K562 (cell line): ENCODE results near the gene SULT2B1. TPM values are rescaled to one million over a fixed set of nuclear protein-coding genes. Genes with fewer than 3 reads are reported as not detected.

Experiments
- ASH1L ChIP-seq: fragments of 450-650 bp; IDR thresholded peaks from 2 replicates; pipeline ENCODE4 v1.6.1; 2018; ENCODE audit warnings: borderline replicate concordance, mild to moderate bottlenecking, low read depth; ENCODE audit not compliant: partially characterized antibody
- CREB3 ChIP-seq: fragments of 450-650 bp; conservative IDR thresholded peaks from 2 replicates; pipeline ENCODE4 v1.6.1; 2016; ENCODE audit warnings: missing genetic modification characterization, low read depth, mild to moderate bottlenecking, missing compliant biosample characterization, moderate library complexity
- E2F8 ChIP-seq: fragments of 450-650 bp; IDR thresholded peaks from 2 replicates; pipeline ENCODE4 v1.7.1; 2018; ENCODE audit warnings: mild to moderate bottlenecking, low read depth; ENCODE audit not compliant: partially characterized antibody
- ETS1 ChIP-seq: conservative IDR thresholded peaks from 2 replicates; pipeline ENCODE4 v1.6.1; 2011; ENCODE audit warnings: low read depth, mild to moderate bottlenecking, low read length; ENCODE audit not compliant: control insufficient read depth
- LCOR ChIP-seq: sonication (generic); formaldehyde crosslinking; IDR thresholded peaks from 2 replicates; pipeline ENCODE4 v1.8.0; 2022; ENCODE audit warnings: mild to moderate bottlenecking, missing genetic modification reagents
- MCM5 ChIP-seq: fragments of 450-650 bp; IDR thresholded peaks from 2 replicates; pipeline ENCODE4 v1.6.1; 2016; ENCODE audit warnings: low read depth
- NR2C1 ChIP-seq, 2 experiments: fragments of 450-650 bp; IDR thresholded peaks; 2 replicates each; pipeline ENCODE4 v1.6.1; 2017; ENCODE audit warnings: mild to moderate bottlenecking in 2 of 2, antibody characterized with exemption in 1 of 2, inconsistent platforms in 1 of 2, missing compliant biosample characterization in 1 of 2, missing genetic modification characterization in 1 of 2
- PCBP1 ChIP-seq: fragments of 200-400 bp; formaldehyde crosslinking; IDR thresholded peaks from 2 replicates; pipeline ENCODE4 v1.6.1; 2018; ENCODE audit warnings: mild to moderate bottlenecking, low read depth, low read length; ENCODE audit not compliant: poor library complexity, severe bottlenecking
- PHB ChIP-seq: fragments of 250-450 bp; sonication (Bioruptor Pico); IDR thresholded peaks from 2 replicates; pipeline ENCODE4 v1.5.0; 2021
- ZBTB1 ChIP-seq: sonication (generic); formaldehyde crosslinking; IDR thresholded peaks from 2 replicates; pipeline ENCODE4 v1.8.1; 2023; ENCODE audit warnings: missing genetic modification reagents, low read depth, mild to moderate bottlenecking, borderline replicate concordance
- ZNF143 ChIP-seq: sonication (generic); formaldehyde crosslinking; IDR thresholded peaks from 2 replicates; pipeline ENCODE4 v1.9.0; 2022; ENCODE audit warnings: mild to moderate bottlenecking, missing genetic modification reagents
- ZNF79 ChIP-seq: fragments of 250-450 bp; sonication (Bioruptor Pico); IDR thresholded peaks from 2 replicates; pipeline ENCODE4 v1.4.0; 2020; ENCODE audit warnings: low read depth, mild to moderate bottlenecking, moderate library complexity
- polyA plus RNA-seq, 8 experiments: library from polyadenylated mRNA; depleted of rRNA in 4 of 8; stranded (reverse) in 5 of 8; unstranded in 3 of 8; fragments of >200 nt; fragmentation: Nextera tagmentation in 2 of 8; fragmentation: Illumina TruSeq in 1 of 8; extraction: Ambion mirVana in 2 of 8; extraction: Trizol in 1 of 8; gene quantifications; 2 replicates each; pipeline versions ENCODE4 v1.2.1 to v1.2.3, GENCODE V29; 2011 to 2014; ENCODE audit warnings: inconsistent platforms in 1 of 8, missing spikeins in 1 of 8
- total RNA-seq, 7 experiments: library from RNA; depleted of rRNA in 6 of 7; stranded (reverse); fragments of >200 nt in 6 of 7; fragmentation: Illumina TruSeq in 2 of 7; extraction: Trizol in 2 of 7; gene quantifications; 2 replicates each; pipeline versions ENCODE4 v1.2.1 to v1.2.3, GENCODE V29; 2011 to 2021; ENCODE audit warnings: low replicate concordance in 1 of 7

The SULT2B1 gene
- total and polyA plus RNA-seq, 9 of the 15 experiments (the other 6 are each of a cell fraction or from before 2014, with no cell fraction given): 0.09 to 0.62 (median 0.22) TPM; not detected in 2

GRCh38 chr19:48637449-48637947 lies 85.5 kb downstream of the SULT2B1 start (continued):
- peak; percentile 84; the same call in 1 of the 2 replicates for TF ChIP-seq LCOR (CRISPR knock-in tag)
- TF ChIP-seq PCBP1: no peak
- TF ChIP-seq CREB3 (tag): no peak
- peak; percentile 60 for TF ChIP-seq E2F8
- TF ChIP-seq ZBTB1: peak; percentile 85; the same call in 1 of the 2 replicates
- TF ChIP-seq ASH1L: peak; percentile 89
- no peak for TF ChIP-seq NR2C1 (IDR thresholded peaks at IDR 0.05)
- TF ChIP-seq NR2C1 (tag; IDR thresholded peaks at IDR 0.05): no peak
- no peak for TF ChIP-seq ETS1
- no peak for TF ChIP-seq MCM5
- no peak for TF ChIP-seq ZNF143
- no peak for TF ChIP-seq ZNF79 (CRISPR knock-in tag)
- TF ChIP-seq PHB (CRISPR knock-in tag): no peak
